Left cardiac atrium (tissue), 4 donors: ENCODE measurements around the gene TAMALIN. TPM values are rescaled to one million over a fixed set of nuclear protein-coding genes. Genes with fewer than 3 reads are reported as not detected.

Experiments
- ATAC-seq, 2 donors: fragments of 200-7000 bp; cut with Tn5 transposase; one replicate each; pipeline ENCODE4 v1.9.1; 2020; ENCODE audit warnings: mild to moderate bottlenecking in 2 of 2, moderate library complexity in 2 of 2
- DNase-seq: peaks from one replicate; pipeline ENCODE4 v3.0.0-alpha.2; 2020
- intact Hi-C, 2 donors: fragments of 100-400 bp; cut with DNase I; formaldehyde crosslinking; loops; one replicate each; pipeline versions ENCODE4 v1.14.1 to v1.15.1; 2022 to 2023
- long read RNA-seq: library from polyadenylated mRNA; unstranded; transcript quantifications from one replicate; pipeline ENCODE4 v2.0.0, GENCODE V29; 2021
- total RNA-seq, 2 donors: library from RNA; stranded (reverse); fragmentation: NEBNext Ultra II Directional; extraction: Animal tissue kit (Norgen Biotek cat#: 25700); gene quantifications; one replicate each; pipeline ENCODE4 v1.2.1, GENCODE V29; 2021
- donor health status: DM: no; HTN: yes; CAD: no.
- donor health status: DM: no; HTN: yes; CAD: no; lungs with severe emphysema.
- donor health status: DM: yes; HTN: yes; CAD: no.
- donor health status: Dilated cardiomyopathy.

The TAMALIN gene
- 10 to 100 TPM; 25.3 to 44.0 TPM for total RNA-seq
- long read RNA-seq, result 0 reads

- intact Hi-C loops, result loop anchor here in 1 of 2 donors (10.0 kb wide), 1 partner anchor 118 kb away; no protein-coding TSS in a partner anchor
- peak; percentile 83 for DNase-seq
- ATAC-seq, result peak; percentile 69 to 72
Observed at GRCh38 chr12:52006726-52007157, at the start of gene TAMALIN. TSS of gene TAMALIN (plus strand) at chr12:52006946. CDS start at chr12:52007020, 74 bp downstream.

GRCh38 chr12:51958542-51958941, 48.2 kb upstream of the TAMALIN start:
- intact Hi-C loops, result no loop called here
- ATAC-seq (no peak), DNase-seq (no peak)

GRCh38 chr12:51959211-51959610, 47.5 kb upstream of the TAMALIN start:
- peak; percentile 30 to 32 for ATAC-seq
- intact Hi-C loops, result no loop called here
- no peak for DNase-seq

- DNase-seq (no peak), ATAC-seq (no peak)
- intact Hi-C loops, result no loop called here
Observed at GRCh38 chr12:51959921-51960320, 46.8 kb upstream of the TAMALIN start.

- ATAC-seq (no peak), DNase-seq (no peak)
- intact Hi-C loops, result no loop called here
Observed at GRCh38 chr12:51960488-51960887, 46.3 kb upstream of the TAMALIN start.

GRCh38 chr12:51960890-51961289, 45.9 kb upstream of the TAMALIN start:
- DNase-seq (no peak), ATAC-seq (no peak)
- intact Hi-C loops, result no loop called here

GRCh38 chr12:51961834-51962233, 44.9 kb upstream of the TAMALIN start:
- ATAC-seq, result no peak
- intact Hi-C loops, result no loop called here

GRCh38 chr12:51962737-51963136, 44.0 kb upstream of the TAMALIN start:
- intact Hi-C loops, result no loop called here
- DNase-seq, result no peak
- ATAC-seq, result no peak

More at GRCh38 chr12:51961834-51962233, 44.9 kb upstream of the TAMALIN start:
- no peak for DNase-seq

- ATAC-seq (no peak), DNase-seq (no peak)
- intact Hi-C loops, result no loop called here
Observed at GRCh38 chr12:51963477-51963876, 43.3 kb upstream of the TAMALIN start.

- intact Hi-C loops, result no loop called here
- DNase-seq (no peak), ATAC-seq (no peak)
Observed at GRCh38 chr12:51969643-51970042, 37.1 kb upstream of the TAMALIN start.

GRCh38 chr12:51970904-51971646, 35.7 kb upstream of the TAMALIN start:
- no peak for DNase-seq
- ATAC-seq, result peak in 1 of 2 donors; percentile 28
- intact Hi-C loops, result no loop called here

- intact Hi-C loops, result no loop called here
- no peak for DNase-seq
- no peak for ATAC-seq
Observed at GRCh38 chr12:51971679-51972421, 34.9 kb upstream of the TAMALIN start.

- intact Hi-C loops, result no loop called here
- no peak for DNase-seq
- no peak for ATAC-seq
Observed at GRCh38 chr12:51972422-51972812, 34.3 kb upstream of the TAMALIN start.

- ATAC-seq (peak; percentile 58 to 84), DNase-seq (peak; percentile 71)
- intact Hi-C loops, result no loop called here
Observed at GRCh38 chr12:51972849-51973273, 33.9 kb upstream of the TAMALIN start.

GRCh38 chr12:51973560-51973959, 33.2 kb upstream of the TAMALIN start:
- ATAC-seq, result peak in 1 of 2 donors; percentile 8

GRCh38 chr12:51974646-51975045, 32.1 kb upstream of the TAMALIN start:
- DNase-seq, result no peak
- ATAC-seq, result no peak
- intact Hi-C loops, result no loop called here

More at GRCh38 chr12:51973560-51973959, 33.2 kb upstream of the TAMALIN start:
- intact Hi-C loops, result no loop called here
- no peak for DNase-seq

- no peak for ATAC-seq
- DNase-seq, result no peak
- intact Hi-C loops, result no loop called here
Observed at GRCh38 chr12:51975196-51975595, 31.6 kb upstream of the TAMALIN start.

- intact Hi-C loops, result no loop called here
- peak in 1 of 2 donors; percentile 42 for ATAC-seq
- no peak for DNase-seq
Observed at GRCh38 chr12:51976376-51977160, 30.2 kb upstream of the TAMALIN start.

- intact Hi-C loops, result no loop called here
- DNase-seq (no peak), ATAC-seq (no peak)
Observed at GRCh38 chr12:51977320-51977753, 29.4 kb upstream of the TAMALIN start.
